Measurements from ENCODE around the gene IRGQ.

The IRGQ gene

DNA sequence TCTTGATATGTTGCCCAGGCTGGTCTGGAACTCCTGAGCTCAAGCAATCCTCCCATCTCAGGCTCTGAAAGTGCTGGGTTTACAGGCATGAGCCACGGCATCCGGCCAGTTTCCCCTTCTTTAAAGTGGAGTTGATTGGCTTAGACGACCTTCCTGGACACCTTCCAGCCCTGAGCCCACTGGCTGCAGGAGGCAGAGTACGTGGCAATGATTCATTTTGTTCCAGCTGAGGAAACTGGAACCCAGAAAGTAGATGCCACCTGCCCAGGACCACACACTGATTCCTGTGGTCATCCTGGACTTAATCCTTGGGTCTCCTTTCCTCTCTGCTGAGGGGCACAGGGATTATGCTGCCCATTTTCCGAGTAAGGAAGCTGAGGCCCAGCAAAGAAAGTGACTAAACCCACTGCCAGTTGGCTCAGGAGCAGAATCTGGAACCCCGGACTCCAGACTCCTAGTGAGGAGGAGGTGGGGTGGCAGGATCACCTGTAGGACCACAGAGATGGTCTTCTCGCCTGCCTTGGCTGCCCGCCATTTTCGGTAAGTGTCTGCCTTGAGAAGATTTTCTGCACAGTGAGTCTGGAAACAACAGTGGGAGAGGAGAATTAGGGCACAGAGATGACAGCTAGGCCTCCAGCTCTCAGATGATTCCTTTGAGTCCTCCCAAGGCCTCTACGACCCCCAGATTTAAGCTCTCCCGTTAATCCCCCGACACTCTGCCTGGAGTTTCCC lies 21.3 kb downstream of the IRGQ start:
- no peak for TF ChIP-seq JUND (IDR thresholded peaks at IDR 0.05; ENCODE audit: low read depth)
- in situ Hi-C loops (cut with HindIII; ENCODE audit: low pct_unique_long_range_greater_than_20kb, low sequenced_read_pairs), result no loop called here
- no peak for DNase-seq (ENCODE audit: low read depth in 1 of 2, low spot score in 1 of 2)

DNA sequence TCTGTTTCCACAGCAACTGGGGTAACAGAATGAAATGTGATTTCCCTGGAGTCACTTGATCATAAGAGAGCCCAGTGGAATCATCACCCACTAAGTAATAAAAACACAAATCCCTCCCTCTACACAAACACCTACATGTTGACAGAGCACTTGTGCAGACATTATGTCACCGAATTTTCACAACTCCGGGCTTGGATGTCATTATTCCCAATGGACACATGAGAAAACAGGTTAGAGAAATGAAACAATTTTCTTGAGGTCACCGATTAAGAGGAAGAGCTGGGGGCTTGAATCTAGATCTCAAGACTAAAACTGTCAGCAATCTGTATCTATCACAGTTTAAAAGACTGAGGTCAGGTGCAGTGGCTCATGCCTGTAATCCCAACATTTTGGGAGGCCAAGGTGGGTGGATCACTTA lies 23.8 kb downstream of the IRGQ start:
- in situ Hi-C loops (cut with HindIII; ENCODE audit: low pct_unique_long_range_greater_than_20kb, low sequenced_read_pairs), result no loop called here
- TF ChIP-seq JUND (IDR thresholded peaks at IDR 0.05; ENCODE audit: low read depth), result no peak
- no peak for DNase-seq (ENCODE audit: low read depth in 1 of 2, low spot score in 1 of 2)

DNA sequence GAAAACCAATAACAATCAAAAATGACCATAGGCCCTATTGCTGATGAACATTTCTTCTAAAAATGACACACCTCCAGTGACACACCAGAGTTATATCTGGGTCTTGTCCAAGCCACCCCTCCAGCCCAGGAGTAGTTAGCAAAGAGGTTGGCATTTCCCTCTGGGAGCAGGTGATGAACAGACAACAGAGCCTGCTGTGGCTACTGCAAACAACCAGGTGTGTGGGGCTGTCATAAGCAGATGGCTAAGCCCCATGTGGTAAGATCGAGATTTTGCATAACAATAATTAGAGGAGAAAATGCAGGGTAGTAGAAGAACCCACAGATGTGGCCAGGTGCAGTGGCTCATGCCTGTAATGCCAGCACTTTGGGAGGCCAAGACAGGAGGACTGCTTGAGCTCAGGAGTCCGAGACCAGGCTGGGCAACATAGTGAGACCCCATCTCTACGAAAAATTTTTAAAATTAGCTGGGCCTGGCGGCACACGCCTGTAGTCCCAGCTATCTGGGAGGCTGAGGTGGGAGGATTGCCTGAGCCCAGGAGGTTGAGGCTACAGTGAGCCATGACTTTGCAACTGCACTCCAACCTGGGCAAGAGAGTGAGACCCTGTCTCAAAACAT lies 25.7 kb downstream of the IRGQ start:
- no peak for DNase-seq (ENCODE audit: low read depth in 1 of 2, low spot score in 1 of 2)
- TF ChIP-seq JUND (IDR thresholded peaks at IDR 0.05; ENCODE audit: low read depth), result no peak
- in situ Hi-C loops (cut with HindIII; ENCODE audit: low pct_unique_long_range_greater_than_20kb, low sequenced_read_pairs), result no loop called here

DNA sequence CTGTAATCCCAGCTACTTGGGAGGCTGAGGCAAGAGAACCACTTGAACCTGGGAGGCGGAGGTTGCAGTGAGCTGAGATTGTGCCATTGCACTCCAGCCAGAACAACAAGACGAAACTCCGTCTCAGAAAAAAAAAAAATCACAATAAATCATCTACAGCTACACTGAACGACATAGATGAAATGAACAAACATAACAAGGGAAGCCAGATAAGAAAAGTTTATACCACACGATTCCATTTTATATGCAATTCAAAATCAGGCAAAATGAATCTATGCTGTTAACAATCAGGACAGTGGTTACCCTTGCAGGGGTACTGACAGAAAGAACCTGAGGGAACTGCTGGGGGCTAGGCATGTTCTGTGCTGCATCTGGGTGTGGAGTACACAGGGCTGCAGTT lies 26.3 kb downstream of the IRGQ start:
- DNase-seq (ENCODE audit: low read depth in 1 of 2, low spot score in 1 of 2), result no peak
- TF ChIP-seq JUND (IDR thresholded peaks at IDR 0.05; ENCODE audit: low read depth), result no peak
- in situ Hi-C loops (cut with HindIII; ENCODE audit: low pct_unique_long_range_greater_than_20kb, low sequenced_read_pairs), result no loop called here

DNA sequence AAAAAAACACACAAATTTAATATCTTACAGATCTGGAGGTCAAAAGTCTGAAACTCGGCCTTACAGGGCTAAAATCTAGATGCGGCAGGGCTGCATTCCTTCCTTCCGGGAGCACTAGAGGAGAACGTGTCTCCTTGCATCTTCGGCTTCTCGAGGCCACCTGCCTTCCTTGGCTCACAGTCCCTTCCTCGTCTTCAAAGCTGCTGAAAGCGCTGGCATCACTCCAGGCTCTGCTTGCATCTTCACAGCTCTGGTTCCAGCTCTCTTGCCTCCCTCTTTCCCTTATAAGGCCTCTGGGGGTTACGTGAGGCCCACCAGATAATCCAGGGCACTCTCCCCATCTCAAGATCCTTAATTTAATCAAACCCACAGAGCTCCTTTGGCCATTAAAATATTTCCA lies 31.1 kb downstream of the IRGQ start:
- in situ Hi-C loops (cut with HindIII; ENCODE audit: low pct_unique_long_range_greater_than_20kb, low sequenced_read_pairs), result no loop called here
- no peak for DNase-seq (ENCODE audit: low read depth in 1 of 2, low spot score in 1 of 2)

DNA sequence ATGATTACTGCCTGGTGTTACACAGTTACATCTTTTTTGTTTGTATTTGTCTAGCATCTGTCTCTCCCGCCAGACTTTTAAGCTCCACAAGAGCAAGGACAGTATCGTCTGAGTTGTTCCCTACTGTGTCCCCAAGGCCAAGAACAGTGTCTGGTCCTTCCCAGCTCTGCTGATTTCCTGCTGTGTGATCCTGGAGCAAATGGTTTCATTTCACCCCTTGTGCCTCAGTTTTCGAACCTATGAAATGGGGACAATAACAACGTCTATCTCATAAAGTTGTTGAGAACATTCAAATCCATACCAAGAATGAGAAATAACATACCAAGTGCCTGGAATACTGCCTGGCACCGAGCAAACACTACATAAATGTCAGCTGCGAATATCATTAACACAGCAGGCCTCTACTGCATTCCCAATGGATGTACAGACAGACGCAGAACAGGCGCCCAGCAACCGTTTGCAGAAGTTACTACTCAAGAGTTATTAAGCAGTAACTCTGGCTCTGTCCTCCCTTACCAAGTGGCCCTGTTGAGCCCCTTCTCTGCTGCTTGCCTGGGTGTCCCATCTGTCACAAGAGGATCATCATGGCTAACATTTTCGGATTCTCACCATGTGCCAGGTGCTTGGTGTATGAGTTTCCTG lies 32.0 kb downstream of the IRGQ start:
- TF ChIP-seq JUND (IDR thresholded peaks at IDR 0.05; ENCODE audit: low read depth), result no peak
- in situ Hi-C loops (cut with HindIII; ENCODE audit: low pct_unique_long_range_greater_than_20kb, low sequenced_read_pairs), result no loop called here
- no peak for DNase-seq (ENCODE audit: low read depth in 1 of 2, low spot score in 1 of 2)

More for the DNA sequence above, 31.1 kb downstream of the IRGQ start:
- no peak for TF ChIP-seq JUND (IDR thresholded peaks at IDR 0.05; ENCODE audit: low read depth)

DNA sequence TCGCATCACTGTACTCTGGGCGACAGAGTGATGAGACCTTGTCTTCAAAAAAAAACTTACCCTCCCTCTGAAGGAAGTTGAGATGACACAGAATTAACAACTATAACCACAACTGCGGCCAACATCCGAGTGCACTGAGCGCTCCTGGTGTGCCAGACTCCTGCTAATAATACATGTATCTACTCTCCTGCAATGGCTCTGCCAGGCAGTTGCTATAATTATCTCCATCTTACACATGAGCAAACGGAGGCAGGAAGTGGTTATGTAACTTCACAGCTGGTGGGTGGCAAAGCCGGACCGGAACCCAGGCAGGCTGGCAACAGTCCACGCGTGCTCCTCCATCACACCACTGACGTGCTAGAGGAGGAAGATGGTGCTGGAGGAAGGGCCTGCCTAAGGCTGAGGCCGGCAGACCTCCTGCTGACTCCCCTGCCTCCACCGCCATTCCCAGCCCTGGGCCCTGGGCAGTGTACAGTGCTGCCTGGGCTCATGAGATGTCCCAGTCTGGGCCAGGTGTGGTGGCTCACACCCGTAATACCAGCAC lies 33.2 kb downstream of the IRGQ start:
- in situ Hi-C loops (cut with HindIII; ENCODE audit: low pct_unique_long_range_greater_than_20kb, low sequenced_read_pairs), result no loop called here
- no peak for DNase-seq (ENCODE audit: low read depth in 1 of 2, low spot score in 1 of 2)
- no peak for TF ChIP-seq JUND (IDR thresholded peaks at IDR 0.05; ENCODE audit: low read depth)

DNA sequence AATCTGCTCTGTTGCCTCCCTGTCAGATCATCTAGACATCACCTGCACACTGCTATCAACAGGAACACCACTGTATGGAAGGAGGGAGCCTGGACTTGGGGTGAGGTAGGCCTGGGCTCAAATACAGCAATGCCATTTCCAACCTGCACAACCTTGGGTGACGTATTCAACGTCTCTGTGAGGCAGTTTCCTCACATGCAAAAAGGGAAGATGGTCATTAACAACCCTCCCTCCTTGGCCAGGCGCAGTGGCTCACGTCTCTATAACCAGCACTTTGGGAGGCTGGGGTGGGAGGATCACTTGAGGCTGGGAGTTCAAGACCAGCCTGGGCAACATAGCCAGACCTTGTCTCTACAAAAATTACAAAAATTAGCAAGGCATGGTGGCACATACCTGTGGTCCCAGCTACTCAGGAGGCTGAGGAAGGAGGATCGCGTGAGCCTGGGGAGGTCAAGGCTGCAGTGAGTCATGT lies 33.7 kb downstream of the IRGQ start:
- in situ Hi-C loops (cut with HindIII; ENCODE audit: low pct_unique_long_range_greater_than_20kb, low sequenced_read_pairs), result no loop called here
- DNase-seq (ENCODE audit: low read depth in 1 of 2, low spot score in 1 of 2), result no peak
- TF ChIP-seq JUND (IDR thresholded peaks at IDR 0.05; ENCODE audit: low read depth), result no peak

DNA sequence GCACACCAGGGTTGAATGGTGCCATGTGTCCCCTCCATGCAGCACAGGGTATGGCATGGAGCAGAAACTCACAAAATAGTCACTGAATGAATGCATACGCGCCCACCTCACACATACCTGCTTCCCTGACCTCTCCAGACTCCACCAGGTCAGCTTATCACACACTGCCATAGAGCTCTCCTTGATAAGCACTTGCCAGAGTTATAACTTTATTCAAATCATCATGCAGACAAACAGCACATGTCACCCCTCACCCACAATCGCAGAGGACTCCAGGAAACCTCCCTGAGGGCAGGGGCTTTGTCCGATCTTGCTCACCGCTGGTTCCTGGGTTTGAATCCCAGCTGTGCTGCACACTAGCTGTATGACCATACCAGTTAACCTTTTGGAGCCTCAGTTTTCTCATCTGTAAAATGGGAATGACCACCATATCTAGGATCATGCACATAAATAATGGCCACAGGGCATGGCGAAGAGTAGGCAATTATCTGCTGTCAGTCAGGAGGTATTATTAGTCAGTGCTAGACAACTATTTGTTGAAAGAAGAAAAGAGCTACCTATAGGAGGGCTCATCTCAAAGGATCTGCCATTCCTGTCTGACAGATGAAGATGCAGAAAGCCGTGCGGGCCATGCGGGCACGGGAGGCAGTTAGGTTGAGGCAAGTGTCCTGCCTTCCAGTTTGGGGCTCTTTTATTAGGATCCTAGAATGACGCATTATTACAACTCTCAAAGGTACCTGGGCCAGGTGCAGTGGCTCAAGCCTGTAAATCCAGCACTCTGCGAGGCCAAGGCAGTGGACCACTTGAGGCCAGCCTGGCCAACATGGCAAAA lies 34.6 kb downstream of the IRGQ start:
- no peak for TF ChIP-seq JUND (IDR thresholded peaks at IDR 0.05; ENCODE audit: low read depth)
- in situ Hi-C loops (cut with HindIII; ENCODE audit: low pct_unique_long_range_greater_than_20kb, low sequenced_read_pairs), result no loop called here
- no peak for DNase-seq (ENCODE audit: low read depth in 1 of 2, low spot score in 1 of 2)

DNA sequence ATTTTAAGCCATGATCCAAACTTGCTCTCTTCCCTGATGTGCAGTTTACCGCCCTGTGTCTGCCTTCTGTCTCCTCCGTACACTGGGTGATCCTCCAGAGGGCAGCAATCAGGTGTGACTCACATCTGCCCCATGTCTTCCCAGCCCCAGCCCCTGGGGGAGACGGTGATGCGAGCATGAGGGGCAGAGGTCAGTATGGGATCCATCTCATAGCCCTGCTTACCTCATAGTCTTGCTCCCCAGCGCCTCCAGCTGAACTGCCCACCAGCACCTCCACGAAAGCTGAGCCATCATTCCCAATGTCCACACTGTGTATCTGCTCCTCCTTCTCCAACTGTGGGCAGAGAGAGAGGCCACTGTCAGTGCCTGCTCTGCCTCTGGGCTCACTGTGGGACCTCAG lies 35.2 kb downstream of the IRGQ start:
- no peak for DNase-seq (ENCODE audit: low read depth in 1 of 2, low spot score in 1 of 2)
- TF ChIP-seq JUND (IDR thresholded peaks at IDR 0.05; ENCODE audit: low read depth), result no peak
- in situ Hi-C loops (cut with HindIII; ENCODE audit: low pct_unique_long_range_greater_than_20kb, low sequenced_read_pairs), result no loop called here

DNA sequence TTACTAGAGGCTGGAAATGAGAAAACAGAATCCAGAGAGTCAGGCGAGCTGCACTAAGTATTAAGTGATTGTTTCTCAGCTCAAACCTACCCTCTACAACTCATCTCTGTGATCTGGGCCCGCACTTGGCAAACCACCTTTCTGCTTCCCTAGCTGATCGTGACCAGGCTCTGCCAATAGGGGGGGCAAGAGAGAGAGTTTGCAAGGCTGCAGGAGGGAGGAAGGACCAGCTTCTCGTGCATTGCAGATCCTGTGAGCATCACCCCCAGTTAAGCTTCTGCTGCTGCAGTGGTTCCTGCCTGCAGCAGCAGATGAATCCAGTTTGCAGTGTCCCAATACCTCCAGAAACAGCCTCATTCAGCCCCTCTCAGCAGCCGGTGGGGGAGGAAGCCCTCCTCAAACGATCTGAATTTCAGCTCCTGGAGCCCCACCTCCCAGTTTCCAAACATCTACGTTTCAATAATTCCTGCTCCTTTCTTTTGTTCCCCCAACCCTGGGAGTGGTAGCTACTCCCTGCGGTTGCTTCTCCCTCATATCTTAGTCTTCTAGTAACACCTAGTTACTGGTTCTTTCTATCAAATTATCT lies 40.7 kb downstream of the IRGQ start:
- peak; percentile 76 to 77 for DNase-seq (ENCODE audit: low read depth in 1 of 2, low spot score in 1 of 2)
- no peak for TF ChIP-seq JUND (IDR thresholded peaks at IDR 0.05; ENCODE audit: low read depth)
- in situ Hi-C loops (cut with HindIII; ENCODE audit: low pct_unique_long_range_greater_than_20kb, low sequenced_read_pairs), result no loop called here

DNA sequence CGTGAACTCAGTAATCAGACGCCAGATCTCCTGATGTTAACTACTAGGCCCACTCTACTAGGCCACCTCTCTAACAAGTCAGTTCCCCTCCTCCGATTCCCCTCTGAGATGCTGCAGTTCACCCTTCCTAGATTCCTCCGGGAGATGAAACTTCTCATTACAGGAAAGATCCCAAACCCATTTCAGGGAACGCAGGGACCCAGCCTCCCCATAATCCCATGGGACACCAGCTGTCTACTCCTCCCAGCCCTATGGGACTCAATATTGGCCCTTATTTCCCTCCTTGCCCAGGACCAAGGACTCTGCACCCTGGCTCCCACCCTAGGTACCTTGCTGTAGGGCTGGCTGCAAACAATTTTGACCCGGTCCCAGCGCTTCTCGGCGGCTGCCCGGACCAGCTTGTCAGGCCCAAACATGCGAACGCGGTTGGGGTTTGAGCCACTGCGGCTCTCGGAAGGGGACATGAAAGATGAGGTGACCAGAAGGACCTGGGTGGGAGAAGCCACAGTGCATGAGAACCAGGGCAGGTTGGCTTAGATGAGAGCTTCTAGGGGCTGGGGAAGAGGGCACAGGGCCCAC lies 41.5 kb downstream of the IRGQ start:
- no peak for TF ChIP-seq JUND (IDR thresholded peaks at IDR 0.05; ENCODE audit: low read depth)
- DNase-seq (ENCODE audit: low read depth in 1 of 2, low spot score in 1 of 2), result no peak
- in situ Hi-C loops (cut with HindIII; ENCODE audit: low pct_unique_long_range_greater_than_20kb, low sequenced_read_pairs), result no loop called here

All from T47D (cell line).